MM.1S (cell line): ENCODE measurements around the gene MATN1.

ENCODE experiments used
- DNase-seq: peaks from one replicate; pipeline ENCODE4 v3.0.0-alpha.2; 2015
- H2AFZ ChIP-seq: fragments of 300-600 bp; sonication (generic); 2 replicates; pipeline ENCODE4 v1.6.0; 2016; ENCODE audit warnings: antibody characterized with exemption, low read length
- H3F3A ChIP-seq: fragments of 300-600 bp; sonication (generic); 2 replicates; pipeline ENCODE4 v1.6.1; 2016; ENCODE audit warnings: mild to moderate bottlenecking, antibody characterized with exemption, low read length, moderate library complexity, mixed read lengths; ENCODE audit not compliant: insufficient read depth
- H3K27ac ChIP-seq: fragments of 300-600 bp; sonication (generic); 2 replicates; pipeline ENCODE4 v1.5.1; 2016; ENCODE audit warnings: mild to moderate bottlenecking, low read length
- H3K27me3 ChIP-seq: fragments of 300-600 bp; sonication (generic); replicated peaks from 2 replicates; pipeline ENCODE4 v1.6.0; 2016; ENCODE audit warnings: low read length; ENCODE audit not compliant: insufficient read depth
- H3K36me3 ChIP-seq: fragments of 300-600 bp; sonication (generic); replicated peaks from 2 replicates; pipeline ENCODE4 v1.6.1; 2016; ENCODE audit warnings: mild to moderate bottlenecking, low read length, mixed read lengths; ENCODE audit not compliant: insufficient read depth
- H3K4me1 ChIP-seq: fragments of 300-600 bp; sonication (generic); 2 replicates; pipeline ENCODE4 v1.6.1; 2016; ENCODE audit warnings: low read length, mixed read lengths
- H3K4me2 ChIP-seq: fragments of 300-600 bp; sonication (generic); 2 replicates; pipeline ENCODE4 v1.6.0; 2016; ENCODE audit warnings: low read depth, low read length
- H3K4me3 ChIP-seq: fragments of 300-600 bp; sonication (generic); 2 replicates; pipeline ENCODE4 v1.5.1; 2016; ENCODE audit warnings: low read length, mixed read lengths
- H3K79me2 ChIP-seq: fragments of 300-600 bp; sonication (generic); 2 replicates; pipeline ENCODE4 v1.6.1; 2016; ENCODE audit warnings: mixed run types, low read length, mixed read lengths
- H3K9ac ChIP-seq: fragments of 300-600 bp; sonication (generic); 2 replicates; pipeline ENCODE4 v1.6.1; 2016; ENCODE audit warnings: low read length, mixed read lengths
- H3K9me2 ChIP-seq: fragments of 300-600 bp; sonication (generic); replicated peaks from 2 replicates; pipeline ENCODE4 v1.6.1; 2016; ENCODE audit warnings: mild to moderate bottlenecking, low read length, mixed read lengths; ENCODE audit not compliant: insufficient read depth
- H3K9me3 ChIP-seq: fragments of 300-600 bp; sonication (generic); replicated peaks from 2 replicates; pipeline ENCODE4 v1.6.1; 2016; ENCODE audit warnings: mild to moderate bottlenecking, low read length, mixed read lengths; ENCODE audit not compliant: insufficient read depth
- H4K20me1 ChIP-seq: fragments of 300-600 bp; sonication (generic); 2 replicates; pipeline ENCODE4 v1.6.1; 2016; ENCODE audit warnings: mild to moderate bottlenecking, low read length, moderate library complexity, mixed read lengths; ENCODE audit not compliant: insufficient read depth
- EZH2 ChIP-seq: fragments of 300-600 bp; sonication (generic); optimal IDR thresholded peaks from 2 replicates; pipeline ENCODE3; 2017; ENCODE audit warnings: low read depth, mild to moderate bottlenecking, antibody characterized with exemption, low read length, mixed read lengths
- EZH2phosphoT487 ChIP-seq: fragments of 300-600 bp; sonication (generic); IDR thresholded peaks from 2 replicates; pipeline ENCODE4 v1.6.1; 2018; ENCODE audit warnings: antibody characterized with exemption, low read length
- TF ChIP-seq, protein P1 (sequence below): fragments of 300-600 bp; sonication (generic); IDR thresholded peaks from 2 replicates; pipeline ENCODE4 v1.5.1; 2016; ENCODE audit warnings: antibody characterized with exemption, low read length, mixed read lengths

The MATN1 gene

DNA sequence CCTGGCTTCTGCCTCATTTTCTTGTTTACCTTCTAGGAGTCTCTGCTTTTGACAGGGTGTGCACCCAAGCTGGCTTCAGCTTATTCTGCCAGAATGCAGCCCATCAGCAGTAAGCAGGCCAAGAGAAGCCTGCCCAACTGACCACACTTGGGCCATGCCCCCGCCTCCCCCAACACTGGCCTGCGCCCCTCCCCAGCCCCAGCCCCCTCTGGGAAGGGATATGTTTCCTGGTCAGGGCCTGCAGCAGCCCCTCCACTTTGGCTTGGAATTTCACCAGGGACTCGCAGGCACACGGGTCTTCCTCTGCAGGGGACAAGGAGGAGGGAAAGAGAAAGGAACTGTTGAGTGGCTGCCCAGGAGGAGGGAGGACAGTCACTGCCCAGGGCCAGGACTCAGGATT, 9.4 kb downstream of the MATN1 start:
- H3K27me3 ChIP-seq, result peaks cover 48% of the 10 kb centered on the region
- H3F3A ChIP-seq, result no peaks in the 10 kb centered on the region
- H3K4me3 ChIP-seq, result no peak overlapping the region
- no peaks in the 10 kb centered on the region for H3K36me3 ChIP-seq
- H3K79me2 ChIP-seq, result no peaks in the 10 kb centered on the region
- H3K4me1 ChIP-seq, result no peaks in the 10 kb centered on the region
- no peak for TF ChIP-seq EZH2
- TF ChIP-seq, protein P1, sequence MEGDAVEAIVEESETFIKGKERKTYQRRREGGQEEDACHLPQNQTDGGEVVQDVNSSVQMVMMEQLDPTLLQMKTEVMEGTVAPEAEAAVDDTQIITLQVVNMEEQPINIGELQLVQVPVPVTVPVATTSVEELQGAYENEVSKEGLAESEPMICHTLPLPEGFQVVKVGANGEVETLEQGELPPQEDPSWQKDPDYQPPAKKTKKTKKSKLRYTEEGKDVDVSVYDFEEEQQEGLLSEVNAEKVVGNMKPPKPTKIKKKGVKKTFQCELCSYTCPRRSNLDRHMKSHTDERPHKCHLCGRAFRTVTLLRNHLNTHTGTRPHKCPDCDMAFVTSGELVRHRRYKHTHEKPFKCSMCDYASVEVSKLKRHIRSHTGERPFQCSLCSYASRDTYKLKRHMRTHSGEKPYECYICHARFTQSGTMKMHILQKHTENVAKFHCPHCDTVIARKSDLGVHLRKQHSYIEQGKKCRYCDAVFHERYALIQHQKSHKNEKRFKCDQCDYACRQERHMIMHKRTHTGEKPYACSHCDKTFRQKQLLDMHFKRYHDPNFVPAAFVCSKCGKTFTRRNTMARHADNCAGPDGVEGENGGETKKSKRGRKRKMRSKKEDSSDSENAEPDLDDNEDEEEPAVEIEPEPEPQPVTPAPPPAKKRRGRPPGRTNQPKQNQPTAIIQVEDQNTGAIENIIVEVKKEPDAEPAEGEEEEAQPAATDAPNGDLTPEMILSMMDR, result no peak
- TF ChIP-seq EZH2phosphoT487, result no peak
- no peaks in the 10 kb centered on the region for H3K9me2 ChIP-seq
- H3K9ac ChIP-seq, result no peak overlapping the region
- no peak overlapping the region for H2AFZ ChIP-seq
- no peak for DNase-seq
- H3K27ac ChIP-seq, result no peak overlapping the region
- H3K9me3 ChIP-seq, result no peaks in the 10 kb centered on the region
- no peak overlapping the region for H3K4me2 ChIP-seq
- H4K20me1 ChIP-seq, result no peaks in the 10 kb centered on the region

DNA sequence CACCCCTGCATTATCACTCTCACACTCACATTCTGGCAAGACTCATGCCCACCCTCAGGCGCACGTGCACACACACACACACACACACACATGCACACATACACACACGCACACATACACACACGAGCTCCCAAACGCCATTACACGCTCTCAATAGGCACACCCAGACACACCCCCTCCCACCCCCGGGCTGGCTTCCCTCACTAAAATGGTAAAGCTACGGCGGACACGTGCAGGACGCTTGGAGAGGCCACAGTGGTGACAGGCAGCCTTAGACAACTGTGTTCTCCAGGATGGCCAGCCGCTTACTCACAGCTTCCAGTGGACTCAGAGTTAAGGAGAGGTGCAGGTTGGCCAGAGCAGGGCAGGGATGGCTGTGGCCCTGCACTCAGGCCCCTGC, 10.1 kb downstream of the MATN1 start:
- Histone ChIP-seq H3K4me1 (no peaks in the 10 kb centered on the region), H3K9me3 (no peaks in the 10 kb centered on the region), H3K4me2 (no peak overlapping the region), H3K9me2 (no peaks in the 10 kb centered on the region), H3K36me3 (no peaks in the 10 kb centered on the region), H3K79me2 (no peaks in the 10 kb centered on the region), H2AFZ (no peak overlapping the region), H4K20me1 (no peaks in the 10 kb centered on the region), H3K27ac (no peak overlapping the region), H3F3A (no peaks in the 10 kb centered on the region), H3K9ac (no peak overlapping the region), H3K4me3 (no peak overlapping the region), H3K27me3 (peaks cover 55% of the 10 kb centered on the region)
- TF ChIP-seq EZH2 (no peak), EZH2phosphoT487 (no peak)
- TF ChIP-seq, protein P1, result no peak
- no peak for DNase-seq

DNA sequence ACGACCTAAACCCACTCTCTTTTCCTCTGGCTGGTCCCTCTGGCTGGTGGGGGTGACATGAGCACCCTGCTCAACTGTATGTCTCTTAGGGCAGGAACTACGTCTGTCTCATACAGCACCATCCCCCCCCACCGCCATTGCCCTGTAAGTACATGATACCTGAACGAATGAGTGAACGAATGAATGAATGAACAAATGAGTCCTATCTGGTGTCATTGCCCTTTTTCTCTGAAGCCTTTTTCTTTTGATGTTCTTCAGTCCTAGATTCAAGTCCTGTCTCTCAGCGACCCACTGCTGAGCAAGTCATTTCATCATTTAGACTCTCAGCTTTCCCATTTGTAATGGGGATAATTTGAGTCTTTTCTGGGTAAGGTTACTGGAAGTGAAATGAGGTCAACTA, 10.8 kb downstream of the MATN1 start:
- Histone ChIP-seq H3K4me1 (no peaks in the 10 kb centered on the region), H3K36me3 (no peaks in the 10 kb centered on the region), H3K4me3 (no peak overlapping the region), H3K9me2 (no peaks in the 10 kb centered on the region), H3K27me3 (peaks cover 60% of the 10 kb centered on the region), H3F3A (no peaks in the 10 kb centered on the region), H3K4me2 (no peak overlapping the region), H3K9ac (no peak overlapping the region), H3K79me2 (no peaks in the 10 kb centered on the region), H4K20me1 (no peaks in the 10 kb centered on the region), H2AFZ (no peak overlapping the region), H3K27ac (no peak overlapping the region), H3K9me3 (no peaks in the 10 kb centered on the region)
- DNase-seq, result no peak
- no peak for TF ChIP-seq EZH2
- TF ChIP-seq, protein P1, result no peak
- no peak for TF ChIP-seq EZH2phosphoT487

DNA sequence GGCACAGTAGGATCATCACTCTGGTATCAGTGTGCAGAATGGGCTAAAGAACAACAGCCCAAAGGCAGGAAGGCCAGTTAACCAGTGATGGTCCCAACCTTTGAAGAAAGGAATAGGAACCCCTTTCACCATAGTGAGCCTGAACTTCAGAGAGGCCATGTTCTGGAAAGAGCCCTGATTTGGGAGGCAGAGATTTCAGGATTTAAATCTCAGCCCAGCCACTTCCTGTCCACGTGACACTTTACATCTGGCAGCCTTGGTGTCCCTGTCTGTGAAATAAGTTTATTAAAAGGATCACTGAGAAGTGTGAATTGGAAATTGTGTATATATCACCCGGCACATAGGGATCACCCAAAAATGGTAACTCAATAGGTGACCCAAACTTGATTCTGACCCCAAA, 13.0 kb downstream of the MATN1 start:
- Histone ChIP-seq H3K27me3 (peaks cover 81% of the 10 kb centered on the region), H3K9ac (no peak overlapping the region), H2AFZ (no peak overlapping the region), H4K20me1 (no peaks in the 10 kb centered on the region), H3K9me2 (no peaks in the 10 kb centered on the region), H3F3A (no peaks in the 10 kb centered on the region), H3K4me2 (no peak overlapping the region), H3K27ac (no peak overlapping the region), H3K79me2 (no peaks in the 10 kb centered on the region), H3K4me1 (no peaks in the 10 kb centered on the region), H3K36me3 (no peaks in the 10 kb centered on the region), H3K4me3 (no peak overlapping the region), H3K9me3 (no peaks in the 10 kb centered on the region)
- DNase-seq, result no peak
- TF ChIP-seq EZH2 (no peak), EZH2phosphoT487 (no peak)
- TF ChIP-seq, protein P1, result no peak
